ENCODE measurements around the gene CAMSAP2. TPM values are rescaled to one million over a fixed set of nuclear protein-coding genes. Genes with fewer than 3 reads are reported as not detected.

Gene CAMSAP2, protein sequence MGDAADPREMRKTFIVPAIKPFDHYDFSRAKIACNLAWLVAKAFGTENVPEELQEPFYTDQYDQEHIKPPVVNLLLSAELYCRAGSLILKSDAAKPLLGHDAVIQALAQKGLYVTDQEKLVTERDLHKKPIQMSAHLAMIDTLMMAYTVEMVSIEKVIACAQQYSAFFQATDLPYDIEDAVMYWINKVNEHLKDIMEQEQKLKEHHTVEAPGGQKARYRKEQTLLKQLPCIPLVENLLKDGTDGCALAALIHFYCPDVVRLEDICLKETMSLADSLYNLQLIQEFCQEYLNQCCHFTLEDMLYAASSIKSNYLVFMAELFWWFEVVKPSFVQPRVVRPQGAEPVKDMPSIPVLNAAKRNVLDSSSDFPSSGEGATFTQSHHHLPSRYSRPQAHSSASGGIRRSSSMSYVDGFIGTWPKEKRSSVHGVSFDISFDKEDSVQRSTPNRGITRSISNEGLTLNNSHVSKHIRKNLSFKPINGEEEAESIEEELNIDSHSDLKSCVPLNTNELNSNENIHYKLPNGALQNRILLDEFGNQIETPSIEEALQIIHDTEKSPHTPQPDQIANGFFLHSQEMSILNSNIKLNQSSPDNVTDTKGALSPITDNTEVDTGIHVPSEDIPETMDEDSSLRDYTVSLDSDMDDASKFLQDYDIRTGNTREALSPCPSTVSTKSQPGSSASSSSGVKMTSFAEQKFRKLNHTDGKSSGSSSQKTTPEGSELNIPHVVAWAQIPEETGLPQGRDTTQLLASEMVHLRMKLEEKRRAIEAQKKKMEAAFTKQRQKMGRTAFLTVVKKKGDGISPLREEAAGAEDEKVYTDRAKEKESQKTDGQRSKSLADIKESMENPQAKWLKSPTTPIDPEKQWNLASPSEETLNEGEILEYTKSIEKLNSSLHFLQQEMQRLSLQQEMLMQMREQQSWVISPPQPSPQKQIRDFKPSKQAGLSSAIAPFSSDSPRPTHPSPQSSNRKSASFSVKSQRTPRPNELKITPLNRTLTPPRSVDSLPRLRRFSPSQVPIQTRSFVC (N-terminal part only)
- 32.1 and 42.7 TPM in 2 replicates for total RNA-seq

DNA sequence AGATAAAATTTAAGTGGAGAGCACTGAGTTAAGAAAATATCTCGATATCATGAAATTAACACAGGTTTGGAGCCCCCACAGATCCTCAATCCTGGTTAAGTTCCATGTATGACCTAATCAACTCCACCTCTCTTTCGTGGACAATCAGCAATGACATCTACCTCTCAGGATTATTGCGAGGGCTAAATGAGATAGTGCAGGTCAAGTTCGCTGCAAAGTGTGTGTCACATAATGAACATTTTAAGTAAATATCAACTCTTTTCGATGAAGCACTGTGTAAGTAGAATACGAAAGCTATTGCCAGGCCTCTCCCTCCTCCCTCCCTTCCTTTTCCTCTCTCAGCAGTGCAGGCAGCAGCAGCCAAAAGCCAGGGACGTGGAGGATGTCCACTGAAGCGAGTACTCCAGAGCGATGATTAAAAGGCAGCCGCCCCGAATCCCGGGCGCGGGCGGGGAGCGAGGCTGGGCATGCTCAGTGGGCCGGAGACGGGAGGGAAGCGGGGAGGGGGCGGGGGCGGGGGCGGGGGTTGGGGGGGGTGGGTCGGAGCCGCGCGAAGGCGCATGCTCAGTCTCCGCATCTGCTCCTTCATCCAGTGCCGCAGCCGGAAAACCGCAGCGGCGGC lies at the start of gene CAMSAP2:
CAMSAP2 (plus strand) TSS at position 567 of the 622 bp plus-strand sequence. CDS start 935 bp downstream, outside the sequence.

DNA sequence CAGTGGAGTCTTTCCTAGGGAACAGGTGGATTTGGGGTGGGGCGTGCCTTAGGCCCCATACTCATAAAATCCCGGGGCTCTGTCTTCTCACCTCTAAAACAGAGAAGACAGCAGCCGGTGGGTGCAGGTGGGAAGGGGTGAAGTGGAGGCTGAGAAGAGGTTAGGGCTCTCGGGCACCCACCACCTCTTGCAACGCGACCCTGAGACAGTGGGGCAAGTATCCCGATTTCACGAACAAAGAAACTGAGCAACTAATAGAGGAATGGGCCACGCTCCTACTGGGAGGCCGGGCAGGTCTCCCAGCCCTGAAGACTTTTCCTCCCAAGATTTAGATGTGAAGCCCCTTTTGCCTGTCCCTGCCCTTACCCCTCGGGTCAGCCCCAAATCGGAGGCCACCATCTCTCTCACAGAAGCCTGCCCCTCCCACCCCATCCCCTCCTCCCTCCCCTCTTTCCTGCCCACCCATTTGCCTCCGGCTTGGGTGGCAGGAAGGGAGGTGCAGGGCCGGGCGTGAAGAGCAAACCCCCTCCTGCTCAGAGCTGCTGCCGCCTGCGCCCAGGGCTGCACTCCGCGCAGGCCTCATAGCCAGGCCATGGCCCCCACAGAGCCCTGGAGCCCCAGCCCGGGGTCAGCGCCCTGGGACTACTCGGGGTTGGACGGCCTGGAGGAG lies 133.9 kb downstream of the CAMSAP2 start, which contains the start of gene GPR25:
GPR25 (plus strand) TSS at position 536 of the 670 bp plus-strand sequence; CDS start at position 593, 57 bp downstream.

DNA sequence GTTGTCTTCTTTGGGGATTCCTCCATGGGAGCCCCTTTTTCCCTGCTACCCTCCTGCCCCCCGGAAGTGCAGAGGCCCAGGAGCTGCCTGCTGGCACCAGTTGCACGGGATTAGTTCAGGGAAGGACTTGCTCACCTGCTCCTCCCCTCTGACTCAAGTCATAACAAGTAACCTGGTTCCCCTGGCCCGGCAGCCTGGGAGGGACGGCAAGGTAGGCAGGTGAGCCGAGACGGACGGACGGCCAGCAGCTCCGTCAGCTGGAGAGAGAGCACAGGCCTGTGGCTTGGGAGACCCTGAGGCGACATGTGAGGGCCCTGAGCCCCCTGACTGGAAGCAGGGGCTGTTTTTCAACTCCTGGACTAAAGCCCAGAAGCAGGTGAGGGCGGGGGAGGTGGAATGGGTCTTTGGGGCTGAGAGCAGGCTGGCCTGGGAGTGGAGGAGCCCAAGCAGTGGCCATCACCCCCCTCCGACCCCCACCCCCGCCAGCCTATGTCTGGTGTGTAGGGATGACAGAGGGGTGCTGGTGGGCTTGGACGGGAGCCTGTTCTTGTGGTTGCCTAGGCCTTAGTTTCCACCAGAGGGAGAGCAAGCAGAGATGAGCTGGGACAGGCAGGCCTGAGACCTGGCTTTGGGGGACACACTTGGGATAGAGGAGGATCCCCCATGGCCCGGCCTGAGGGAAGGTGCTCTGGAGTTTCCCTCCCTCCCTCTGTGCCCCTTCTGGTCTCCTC lies 156.2 kb downstream of the CAMSAP2 start, which contains the start of gene INAVA:
INAVA (plus strand) TSS at position 189 of the 731 bp plus-strand sequence. CDS start 3,501 bp downstream, outside the sequence.

Other genes with a start within 250 kb of the CAMSAP2 start
- 0.89 and 8.8 TPM in 2 replicates for gene KIF14, start 118.1 kb upstream of the CAMSAP2 start, total RNA-seq
- gene DDX59, start 69.0 kb upstream of the CAMSAP2 start, total RNA-seq: 14.6 and 16.3 TPM in 2 replicates
- gene GPR25, start 134.1 kb downstream of the CAMSAP2 start, total RNA-seq: not detected in 2 replicates
- 0.18 TPM in 1 of 2 replicates, not detected in the other for gene INAVA, start 156.0 kb downstream of the CAMSAP2 start, total RNA-seq

Data from smooth muscle cell of the umbilical artery (primary cell).